Stimulated activated naive CD8-positive, alpha-beta T cell treated with anti-CD3 and anti-CD28 coated beads, Interleukin-15, Interleukin-2, amounts not matched to agents 100 U/mL and 50 U/mL, for 24 hours (primary cell): ENCODE measurements around the gene COPB1.

Experiments
- ATAC-seq: fragments of 150-1000 bp; cut with Tn5 transposase; one replicate; pipeline ENCODE4 v1.10.0; 2021
- DNase-seq: peaks from one replicate; pipeline ENCODE4 v3.0.0; 2021

The COPB1 gene

GRCh38 chr11:14424096-14424495 is 75.5 kb downstream of the COPB1 start:
- ATAC-seq (peak; percentile 76), DNase-seq (no peak)

GRCh38 chr11:14423633-14424032 is 76.0 kb downstream of the COPB1 start:
- DNase-seq (no peak), ATAC-seq (no peak)

- DNase-seq (no peak), ATAC-seq (peak; percentile 72)
These were observed 76.8 kb downstream of the COPB1 start for GRCh38 chr11:14422814-14423182.

GRCh38 chr11:14422052-14422813 is 77.4 kb downstream of the COPB1 start:
- peak; percentile 28 for ATAC-seq
- no peak for DNase-seq

DNA sequence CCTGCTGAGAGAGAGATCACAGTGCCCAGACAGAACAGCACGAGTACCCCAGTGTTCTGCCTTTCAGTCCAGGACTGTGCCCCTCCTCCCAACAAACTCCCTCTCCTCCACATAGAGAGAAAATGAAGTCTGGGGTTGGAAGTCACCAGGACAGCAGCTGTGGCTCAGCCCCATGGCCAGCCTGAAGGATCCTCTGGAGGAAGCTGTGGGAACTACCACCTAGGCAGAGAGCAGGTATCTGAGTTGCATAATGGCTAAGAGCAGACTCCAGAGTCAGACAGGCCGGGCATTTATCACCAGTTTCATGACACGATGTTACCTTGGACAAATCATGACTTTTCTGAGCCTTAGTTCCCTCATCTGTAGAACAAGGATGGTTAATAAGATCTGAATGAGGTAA is 79.4 kb downstream of the COPB1 start:
- ATAC-seq: no peak
- DNase-seq: no peak

DNA sequence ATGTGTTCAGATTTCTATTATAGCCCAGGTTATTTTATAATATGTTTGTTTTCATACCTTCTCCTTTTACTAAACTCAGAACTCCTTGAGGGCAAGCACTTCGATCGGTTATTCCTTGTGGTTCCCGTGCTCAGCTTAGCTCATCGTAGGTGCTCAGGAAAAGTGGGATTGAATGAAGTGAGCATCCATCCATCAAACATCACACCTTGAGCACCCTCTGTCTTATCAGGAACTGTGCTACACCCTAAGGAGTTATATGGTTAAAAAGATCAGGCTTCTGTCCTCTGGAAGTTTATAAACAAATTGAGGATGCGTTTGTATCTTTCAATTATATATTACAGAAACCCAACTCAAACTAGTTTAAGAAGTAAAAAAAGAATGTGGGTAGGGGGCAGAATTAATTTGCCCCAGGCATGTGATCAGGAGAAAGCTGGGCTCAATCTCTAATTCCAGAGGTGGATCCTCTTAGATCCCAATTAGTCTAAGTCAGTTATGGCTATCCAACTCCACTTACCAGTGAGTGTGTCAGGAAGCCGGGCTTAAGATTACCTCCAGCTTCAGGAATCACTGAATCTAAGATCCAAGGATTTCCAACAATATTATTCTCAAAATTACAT is 80.7 kb downstream of the COPB1 start:
- no peak for ATAC-seq
- DNase-seq: no peak

DNA sequence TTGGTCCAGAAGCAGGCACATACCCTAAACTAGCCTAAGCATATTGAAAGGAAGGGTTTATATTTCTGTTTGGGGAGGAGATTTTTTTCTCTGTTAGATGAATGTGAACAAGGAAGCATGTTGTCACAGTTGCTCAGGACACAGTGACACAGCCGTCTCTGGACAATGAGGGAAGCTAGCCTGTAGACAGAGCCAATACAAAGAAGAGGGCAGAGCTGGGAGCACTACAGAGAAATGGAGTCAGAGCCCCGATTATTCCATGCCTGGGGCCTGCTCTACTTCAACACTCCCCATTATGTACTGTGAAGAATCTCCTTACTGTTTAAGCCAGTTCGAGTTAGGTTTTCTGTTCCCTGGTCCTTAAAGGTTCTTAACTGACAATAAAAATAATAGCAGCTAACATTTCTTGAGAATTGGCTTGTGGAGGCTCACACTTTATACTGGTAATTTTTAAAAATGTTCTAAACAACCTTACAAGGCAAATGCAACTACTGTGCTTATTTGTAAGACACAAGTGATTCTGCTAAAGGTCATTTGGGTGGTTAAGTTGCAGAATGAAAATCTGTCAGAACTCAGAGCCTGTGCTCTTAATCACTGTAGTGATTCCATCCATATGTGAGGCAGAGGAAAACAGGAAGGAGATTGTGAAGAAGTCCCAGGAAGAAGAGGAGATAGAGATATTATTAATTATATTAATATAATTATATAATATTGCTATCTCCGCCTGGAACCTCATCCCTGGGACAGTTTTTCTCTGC is 81.8 kb downstream of the COPB1 start:
- no peak for ATAC-seq

DNA sequence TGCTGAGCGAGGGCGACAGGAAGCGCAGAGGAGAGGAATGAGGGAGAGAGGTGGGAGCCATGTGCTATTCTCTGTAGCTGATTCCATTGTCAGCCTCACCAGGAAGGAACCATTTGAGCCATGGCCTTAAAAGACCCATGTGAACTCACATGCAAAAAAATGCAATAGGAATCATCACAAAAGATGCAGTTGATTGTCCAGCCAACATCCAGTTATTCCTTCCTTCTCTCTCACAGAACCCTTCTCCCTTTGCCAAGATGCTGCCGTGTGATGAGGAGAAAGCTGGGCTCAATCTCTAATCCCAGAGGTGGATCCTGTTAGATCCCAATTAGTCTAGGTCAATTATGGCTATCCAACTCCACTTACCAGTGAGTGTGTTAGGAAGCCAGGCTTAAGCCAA is 82.4 kb downstream of the COPB1 start:
- DNase-seq: no peak
- ATAC-seq: no peak

More for the DNA sequence above, 81.8 kb downstream of the COPB1 start:
- DNase-seq: no peak

DNA sequence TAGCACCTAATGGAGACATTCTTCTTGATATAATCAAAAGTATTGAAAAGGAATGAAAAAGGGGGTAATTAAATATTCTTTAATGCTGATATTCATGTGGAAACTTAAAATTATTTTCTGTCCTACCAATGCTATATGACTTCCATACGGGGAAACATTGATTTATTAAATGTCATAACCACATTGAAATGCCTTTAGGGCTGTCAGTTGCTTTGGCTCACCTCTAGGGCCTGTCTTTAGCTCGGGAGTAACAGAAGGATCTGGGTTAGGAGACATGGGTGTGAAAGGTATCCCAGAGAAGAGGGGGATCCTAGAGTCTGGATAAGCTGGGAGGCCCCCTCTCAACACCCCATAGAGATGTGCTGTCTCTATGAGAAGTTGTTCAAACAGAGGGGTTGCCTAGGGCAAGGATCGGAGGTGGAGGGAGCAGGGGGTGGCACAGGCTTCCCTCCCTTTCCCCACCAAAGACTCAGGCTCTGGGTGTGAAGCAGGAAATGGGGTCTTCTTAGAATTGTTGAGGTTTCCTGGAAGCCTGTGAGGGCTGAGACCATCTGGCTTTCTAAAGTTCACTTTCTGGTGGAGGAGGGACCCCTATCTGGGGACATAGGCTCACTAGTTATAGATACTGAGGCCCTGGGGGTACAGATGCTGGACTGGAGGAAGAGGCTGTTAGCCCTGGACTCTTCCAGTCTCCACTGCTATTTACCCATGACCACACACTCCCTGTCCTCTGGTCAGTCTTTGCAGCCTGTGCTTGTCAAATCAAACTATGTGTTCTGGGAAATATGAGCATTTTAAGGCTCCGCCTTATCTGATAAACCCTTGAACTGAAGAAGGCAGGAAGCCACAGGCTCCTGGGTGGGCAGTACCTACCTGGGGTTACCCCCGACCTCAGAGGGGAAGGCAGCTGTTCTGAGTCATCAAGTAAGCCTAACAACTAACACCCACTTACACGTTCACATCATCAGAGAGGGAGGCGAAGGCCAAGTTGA is 84.8 kb downstream of the COPB1 start:
- DNase-seq (peak; percentile 79), ATAC-seq (peak; percentile 97)

DNA sequence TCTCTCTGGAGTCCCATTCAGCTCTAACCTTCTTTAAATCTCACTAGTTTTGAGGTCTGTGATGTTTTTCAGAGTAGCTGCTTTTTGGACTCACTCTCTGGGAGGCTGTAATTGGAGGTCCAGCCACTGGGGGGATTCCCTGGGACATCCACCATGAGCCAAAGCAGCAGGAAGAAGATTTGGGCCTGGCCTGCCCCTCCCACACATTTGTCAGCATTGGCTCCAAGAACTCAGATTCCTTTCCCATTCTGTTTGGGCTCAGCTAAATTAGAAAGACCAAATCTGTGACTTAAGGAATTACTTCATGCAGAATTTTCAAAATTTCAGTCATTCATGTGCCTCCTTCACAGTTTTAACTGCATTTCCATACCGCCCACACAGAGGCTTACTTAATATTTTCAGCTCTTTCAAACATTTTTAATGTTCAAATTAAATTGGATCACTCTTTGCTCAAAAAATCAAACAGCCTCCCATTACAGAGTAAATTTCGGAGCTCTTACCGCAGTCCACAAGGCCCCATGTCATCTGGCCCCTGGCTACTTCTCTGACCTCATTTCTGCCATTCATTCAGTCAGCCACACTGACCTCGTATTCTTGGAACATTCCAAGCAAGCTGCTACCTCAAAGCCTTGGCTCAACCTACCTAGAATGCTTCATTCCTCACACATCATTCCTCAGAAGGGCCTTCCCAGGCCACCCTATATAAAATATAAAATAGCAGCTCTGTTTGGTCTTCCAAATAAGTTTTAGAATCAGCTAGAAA is 86.1 kb downstream of the COPB1 start:
- ATAC-seq: no peak
- DNase-seq: peak; percentile 49

- ATAC-seq (no peak), DNase-seq (no peak)
These were observed 87.8 kb downstream of the COPB1 start for GRCh38 chr11:14411818-14412217.

DNA sequence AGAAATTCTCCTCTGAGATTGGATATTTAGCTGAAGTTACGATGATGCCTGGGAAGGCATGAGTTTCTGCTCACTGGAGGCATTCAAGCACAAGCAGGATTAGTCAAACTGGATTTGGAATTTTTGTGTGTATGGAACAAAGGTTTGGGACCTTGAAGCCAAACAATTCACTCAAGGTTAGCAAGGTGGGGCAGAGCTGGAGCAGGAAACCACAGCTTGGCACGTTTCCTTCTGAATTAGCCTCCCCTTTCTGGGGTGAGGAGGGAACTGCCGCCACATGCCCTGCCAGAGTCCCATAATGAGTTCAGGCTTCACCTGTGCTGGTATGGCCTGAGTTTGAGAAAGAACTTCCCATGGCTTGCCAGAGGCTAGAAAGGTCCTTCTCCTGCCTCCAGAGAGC is 89.7 kb downstream of the COPB1 start:
- DNase-seq (no peak), ATAC-seq (no peak)

GRCh38 chr11:14408612-14409011 is 91.0 kb downstream of the COPB1 start:
- DNase-seq (no peak), ATAC-seq (no peak)
